Suprapubic skin (tissue), 3 donors: ENCODE results near the gene GMPPA.

ENCODE experiments used
- EP300 ChIP-seq: sonication (generic); formaldehyde crosslinking; IDR thresholded peaks from one replicate; pipeline ENCODE4 v1.6.1; 2017; ENCODE audit warnings: antibody characterized with exemption
- TF ChIP-seq, protein P1 (sequence below), 2 donors: fragments of 200-600 bp in 1 of 2; fragments of 450-650 bp in 1 of 2; sonication (generic) in 1 of 2; IDR thresholded peaks; one replicate each; pipeline ENCODE4 v1.5.1; 2016 to 2019; ENCODE audit warnings: antibody characterized with exemption in 2 of 2, mild to moderate bottlenecking in 1 of 2, moderate library complexity in 1 of 2

DNA sequence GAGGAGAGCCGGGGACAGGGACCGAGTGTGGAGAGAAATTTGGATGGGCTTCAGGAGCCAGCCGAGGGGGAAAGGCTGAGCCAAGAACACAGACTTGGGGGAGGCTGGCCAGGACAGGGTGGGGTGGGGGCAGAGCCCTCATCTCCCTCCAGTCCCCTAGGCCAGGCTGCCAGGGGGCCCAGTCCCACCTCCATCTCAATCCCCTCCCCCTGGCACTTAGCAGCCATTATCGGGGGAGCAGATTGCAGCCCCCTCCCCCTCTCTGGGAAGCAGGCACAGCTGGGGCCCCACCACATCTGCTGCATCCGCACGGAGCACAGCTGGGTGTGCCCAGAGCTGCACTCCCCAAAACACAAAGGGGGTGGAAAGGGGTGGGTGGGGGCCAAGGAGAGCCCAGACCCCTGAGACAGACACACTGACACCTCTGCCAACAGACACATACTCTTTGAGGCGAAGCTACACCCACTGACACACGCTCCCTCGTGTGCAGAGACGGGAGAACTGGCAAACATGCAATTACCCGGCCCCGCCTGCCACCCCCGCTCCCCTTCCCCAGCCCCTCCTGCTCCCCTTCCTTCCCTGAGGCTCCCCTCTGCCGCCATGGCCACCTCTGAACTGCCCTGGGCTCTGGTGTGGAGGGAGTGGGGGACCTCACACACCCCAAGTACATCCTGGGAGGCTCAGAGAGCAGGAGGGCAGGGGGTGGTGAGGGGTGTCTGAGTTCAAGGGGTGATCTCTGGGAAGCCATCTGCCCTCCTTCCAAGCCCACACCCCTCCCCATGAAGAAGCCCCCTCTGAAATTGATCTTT is 10.5 kb downstream of the GMPPA start:
- TF ChIP-seq EP300, result no peak
- TF ChIP-seq, protein P1, sequence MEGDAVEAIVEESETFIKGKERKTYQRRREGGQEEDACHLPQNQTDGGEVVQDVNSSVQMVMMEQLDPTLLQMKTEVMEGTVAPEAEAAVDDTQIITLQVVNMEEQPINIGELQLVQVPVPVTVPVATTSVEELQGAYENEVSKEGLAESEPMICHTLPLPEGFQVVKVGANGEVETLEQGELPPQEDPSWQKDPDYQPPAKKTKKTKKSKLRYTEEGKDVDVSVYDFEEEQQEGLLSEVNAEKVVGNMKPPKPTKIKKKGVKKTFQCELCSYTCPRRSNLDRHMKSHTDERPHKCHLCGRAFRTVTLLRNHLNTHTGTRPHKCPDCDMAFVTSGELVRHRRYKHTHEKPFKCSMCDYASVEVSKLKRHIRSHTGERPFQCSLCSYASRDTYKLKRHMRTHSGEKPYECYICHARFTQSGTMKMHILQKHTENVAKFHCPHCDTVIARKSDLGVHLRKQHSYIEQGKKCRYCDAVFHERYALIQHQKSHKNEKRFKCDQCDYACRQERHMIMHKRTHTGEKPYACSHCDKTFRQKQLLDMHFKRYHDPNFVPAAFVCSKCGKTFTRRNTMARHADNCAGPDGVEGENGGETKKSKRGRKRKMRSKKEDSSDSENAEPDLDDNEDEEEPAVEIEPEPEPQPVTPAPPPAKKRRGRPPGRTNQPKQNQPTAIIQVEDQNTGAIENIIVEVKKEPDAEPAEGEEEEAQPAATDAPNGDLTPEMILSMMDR (IDR thresholded peaks at IDR 0.05), result no peak
